HK-2 (cell line): ENCODE data around the gene TMEM8B.
"Not testable (repeated sequence)": the region's sequence is repeated elsewhere in the genome, so short reads cannot be mapped to it uniquely, and the experiment has no call there.

Source experiments
- DNase-seq: peaks from one replicate; pipeline ENCODE4 v3.0.0-alpha.2; 2018; ENCODE audit not compliant: unreplicated experiment

TMEM8B gene

DNA sequence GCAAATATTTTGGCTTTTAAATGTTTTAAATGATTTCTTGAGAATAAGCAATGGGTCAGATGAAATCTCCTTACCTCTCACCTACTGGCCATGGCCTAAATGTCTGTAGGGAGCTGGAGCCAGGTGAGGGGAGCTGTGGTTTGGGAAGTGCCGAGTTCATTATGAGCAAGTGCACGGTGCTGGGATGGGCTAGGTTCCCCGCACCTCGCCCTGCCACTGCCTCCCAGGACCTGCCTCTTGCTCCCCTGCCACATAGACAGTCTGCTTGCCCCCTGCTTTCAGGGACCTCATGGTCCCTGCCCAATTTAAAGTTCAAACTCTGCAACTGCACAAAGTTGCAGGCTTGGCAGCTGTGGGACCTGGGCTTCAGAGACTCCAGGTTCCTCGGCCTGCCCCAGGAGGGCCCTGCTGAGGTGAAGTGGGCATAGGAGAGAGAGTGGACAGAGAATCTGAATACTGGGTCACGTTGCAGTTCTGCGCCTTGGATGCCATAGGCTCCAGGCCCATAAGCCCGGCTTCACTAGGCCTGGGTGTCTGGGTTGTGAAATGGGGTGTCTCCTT, 35.7 kb downstream of the TMEM8B start:
- DNase-seq = no peak

DNA sequence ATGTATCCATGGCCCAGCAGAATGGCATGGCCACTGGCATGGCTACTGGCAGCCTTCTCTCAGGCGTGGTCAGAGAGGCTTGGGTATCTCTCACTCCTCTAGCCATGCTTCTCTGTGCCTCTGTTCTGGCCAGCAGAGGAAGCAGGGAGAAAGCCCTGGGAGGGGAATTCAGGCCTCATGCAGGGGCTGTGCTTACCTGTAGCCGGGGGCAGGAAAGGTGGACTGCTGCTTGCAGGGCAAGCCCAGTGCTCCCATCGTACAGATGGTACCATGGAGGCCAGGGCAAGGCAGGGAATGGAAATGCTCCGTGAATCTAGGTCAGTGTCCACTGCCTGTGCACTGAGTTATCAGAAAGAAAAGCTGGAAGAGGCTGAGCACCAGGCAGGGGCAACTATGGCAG, 38.5 kb downstream of the TMEM8B start:
- no peak for DNase-seq

DNA sequence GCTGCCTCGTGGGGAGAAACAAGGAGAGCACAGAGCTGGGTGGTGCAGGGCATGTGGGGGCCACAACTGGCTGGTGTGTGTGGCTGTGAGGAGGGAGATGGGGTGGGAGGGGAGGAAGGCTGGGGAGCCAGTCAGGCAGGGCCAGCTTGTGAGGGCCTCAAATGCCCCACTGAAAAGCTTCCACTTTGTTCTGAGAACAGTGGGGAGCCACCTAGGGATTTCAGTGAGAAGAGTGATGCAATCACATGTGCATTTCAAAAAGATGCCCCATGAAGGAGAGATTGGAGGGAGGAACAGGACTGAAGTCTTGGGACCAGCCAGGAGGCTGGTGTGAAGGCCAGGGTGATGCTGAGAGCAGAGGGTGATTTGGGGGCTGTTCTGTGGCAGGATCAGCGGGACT, 39.9 kb downstream of the TMEM8B start:
- DNase-seq = no peak

DNA sequence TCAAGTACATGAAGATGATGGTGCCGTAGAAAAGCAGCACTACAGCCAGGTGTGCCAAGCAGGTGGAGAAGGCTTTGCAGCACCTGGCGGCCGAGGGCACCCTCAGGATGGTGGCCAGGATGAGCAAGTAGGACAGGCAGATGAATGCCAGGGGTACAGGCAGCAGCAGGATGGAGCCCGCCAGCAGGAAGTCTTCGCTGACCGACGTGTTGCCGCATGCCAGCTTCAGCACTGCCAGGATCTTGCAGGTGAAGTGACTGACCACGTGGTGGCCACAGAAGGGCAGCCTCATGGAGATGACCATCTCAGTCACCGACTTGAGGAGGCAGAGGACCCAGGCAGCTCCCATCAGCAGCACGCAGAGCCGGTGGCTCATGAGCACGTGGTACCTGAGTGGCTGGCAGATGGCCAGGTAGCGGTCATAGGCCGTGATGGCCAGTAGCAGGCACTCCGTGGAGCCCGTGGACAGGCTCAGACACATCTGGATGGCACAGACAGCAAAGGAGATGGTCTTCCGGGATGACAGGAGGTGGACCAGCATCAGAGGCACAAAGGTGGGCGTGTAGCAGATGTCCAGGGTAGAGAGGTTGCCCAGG, 40.7 kb downstream of the TMEM8B start:
- DNase-seq = no peak

DNA sequence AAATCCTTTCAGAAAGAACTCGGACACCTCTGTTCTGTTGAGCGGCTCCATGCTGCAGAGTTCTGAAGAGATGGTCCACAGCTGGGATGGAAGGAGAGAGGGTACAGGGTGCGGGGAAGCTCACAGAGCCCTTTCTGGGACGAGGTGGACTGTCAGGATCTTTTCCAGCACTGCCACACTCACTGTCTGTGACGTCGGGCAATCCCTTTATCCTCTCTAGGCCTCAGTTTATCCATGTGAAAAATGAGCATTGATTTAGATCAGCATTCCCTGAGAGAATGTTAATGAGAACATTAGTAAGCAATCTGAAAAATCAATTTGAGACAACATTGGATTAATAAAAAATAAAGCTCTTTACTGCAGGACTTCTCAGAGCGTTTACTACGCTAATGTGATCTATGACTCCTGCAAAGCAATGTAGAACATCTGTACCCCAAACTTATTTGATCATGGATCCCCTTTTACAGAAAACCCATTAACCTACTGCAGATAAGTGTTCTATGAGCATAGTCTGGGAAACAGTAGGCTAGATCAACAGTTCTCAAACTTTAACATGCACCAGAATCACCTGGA, 41.4 kb downstream of the TMEM8B start, which contains the start of gene OR13J1:
Gene OR13J1, minus strand, starts transcription at position 51 of the 573 bp plus-strand sequence. Its CDS starts 0 bp downstream, at position 51.
- no peak for DNase-seq

DNA sequence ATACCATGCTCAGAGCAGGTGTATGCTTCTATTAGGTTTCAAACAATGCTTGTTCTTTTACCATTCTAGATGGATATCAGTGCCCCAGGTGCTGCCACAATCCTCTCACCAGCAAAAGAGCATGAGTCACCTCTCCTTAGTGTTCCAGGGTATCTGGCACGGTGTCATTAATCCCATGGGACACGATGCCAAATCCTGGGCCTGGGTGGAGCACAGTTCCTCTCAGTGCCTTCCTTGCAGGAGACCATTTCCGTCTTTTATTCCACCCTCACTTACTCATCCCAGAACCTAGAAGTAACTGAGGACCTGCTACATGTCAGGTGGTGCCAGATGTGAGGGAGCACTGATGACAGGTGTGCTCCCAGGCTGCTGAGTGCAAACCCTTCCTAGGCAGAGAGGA, 42.5 kb downstream of the TMEM8B start:
- DNase-seq = no peak

DNA sequence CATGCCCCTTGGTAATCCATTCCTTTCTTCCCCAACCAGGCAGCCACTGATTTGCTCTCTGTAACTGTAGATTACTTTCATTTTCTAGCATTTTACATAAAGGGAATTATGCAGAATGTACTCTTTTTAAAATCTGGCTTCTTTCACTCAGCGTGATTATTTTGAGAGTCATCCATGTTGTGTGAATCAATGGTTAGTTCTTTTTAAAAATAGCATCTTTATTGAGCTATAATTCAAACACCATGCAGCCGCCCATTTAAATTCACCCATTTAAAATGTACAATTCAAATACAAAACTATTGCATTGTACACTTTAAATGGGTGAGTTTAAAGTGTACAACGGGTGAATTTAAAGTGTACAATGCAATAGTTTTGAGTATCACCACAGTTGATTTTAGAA, 43.5 kb downstream of the TMEM8B start:
- no peak for DNase-seq

DNA sequence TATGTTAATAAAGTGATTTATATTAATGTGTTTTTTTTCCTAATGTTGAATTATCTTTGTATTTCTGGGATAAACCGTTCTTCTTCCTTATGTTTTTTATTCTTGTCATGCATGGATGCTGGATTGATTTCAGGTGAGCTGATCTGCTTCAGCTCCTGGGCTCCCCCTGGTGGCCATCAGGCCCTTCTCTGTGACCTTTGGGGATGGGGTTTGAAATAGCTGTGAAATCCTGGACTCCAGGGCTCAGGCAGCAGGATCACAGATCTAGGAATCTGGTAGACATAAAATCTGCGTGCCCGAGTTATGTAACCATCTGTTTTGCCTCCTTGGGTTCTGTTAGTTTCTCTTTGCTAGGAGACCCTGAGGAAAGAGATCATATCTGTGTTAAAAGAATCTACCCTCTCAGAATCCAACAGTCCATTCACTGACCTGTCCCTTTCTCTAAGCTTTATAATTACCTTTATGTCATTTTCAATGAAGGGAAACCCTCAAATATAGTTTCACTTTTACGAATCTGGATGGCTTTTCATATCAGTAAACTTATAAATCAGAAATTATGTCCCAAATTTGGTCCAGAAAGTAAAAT, 53.3 kb downstream of the TMEM8B start:
- peak; percentile 68 for DNase-seq

DNA sequence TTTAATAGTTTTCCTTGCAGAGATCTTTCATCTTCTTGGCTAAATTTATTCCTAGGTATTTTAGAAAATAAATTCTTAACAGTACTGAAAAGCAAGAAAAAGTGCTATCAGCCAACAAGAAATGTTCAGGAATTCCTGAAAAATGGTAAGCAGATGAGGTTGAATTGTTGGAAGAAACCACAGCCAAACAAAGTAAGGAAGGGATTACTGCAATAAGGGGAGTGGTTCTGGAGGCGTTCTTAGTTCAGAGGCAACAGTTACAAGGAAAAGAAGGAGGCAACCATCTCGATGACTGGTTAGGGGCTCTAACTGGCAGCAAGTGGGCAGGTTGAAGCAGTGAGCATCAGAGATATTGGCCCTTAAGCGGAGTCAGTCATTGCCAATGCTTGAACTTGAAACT, 54.0 kb downstream of the TMEM8B start:
- no peak for DNase-seq

DNA sequence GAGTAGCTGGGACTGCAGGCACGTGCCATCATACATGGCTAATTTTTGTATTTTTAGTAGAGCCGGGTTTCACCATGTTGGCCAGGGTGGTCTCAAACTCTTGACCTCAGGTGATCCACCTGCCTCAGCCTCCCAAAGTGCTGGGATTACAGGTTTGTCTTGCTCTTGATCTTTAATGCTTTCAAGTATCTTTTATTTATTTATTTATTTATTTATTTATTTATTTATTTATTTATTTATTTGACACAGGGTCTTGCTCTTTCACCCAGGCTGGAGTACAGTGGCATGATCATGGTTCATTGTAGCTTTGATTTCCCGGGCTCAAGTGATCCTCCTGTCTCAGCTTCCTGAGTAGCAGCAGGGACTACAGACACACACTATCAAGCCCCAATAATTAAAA, 55.9 kb downstream of the TMEM8B start:
- DNase-seq = not testable (repeated sequence)

DNA sequence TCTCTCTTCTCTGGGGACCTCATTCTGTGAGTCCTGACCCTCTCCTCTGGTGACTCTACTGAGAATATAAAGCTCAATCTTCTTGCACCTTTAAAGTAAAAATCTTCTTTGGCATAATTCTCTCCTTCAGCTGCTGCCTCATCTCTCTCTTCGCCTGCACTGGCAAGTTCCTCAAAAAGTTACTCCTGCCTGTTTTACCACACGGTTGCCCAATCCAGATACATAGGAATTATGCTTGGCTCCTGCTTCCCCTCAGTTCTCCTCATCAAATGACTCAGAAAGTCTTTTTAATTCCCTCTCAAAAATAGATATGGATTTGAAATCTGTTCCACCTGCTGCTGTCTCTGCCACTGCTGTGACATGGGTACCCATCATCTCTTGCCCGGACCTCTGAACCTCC, 62.6 kb downstream of the TMEM8B start:
- DNase-seq = no peak

DNA sequence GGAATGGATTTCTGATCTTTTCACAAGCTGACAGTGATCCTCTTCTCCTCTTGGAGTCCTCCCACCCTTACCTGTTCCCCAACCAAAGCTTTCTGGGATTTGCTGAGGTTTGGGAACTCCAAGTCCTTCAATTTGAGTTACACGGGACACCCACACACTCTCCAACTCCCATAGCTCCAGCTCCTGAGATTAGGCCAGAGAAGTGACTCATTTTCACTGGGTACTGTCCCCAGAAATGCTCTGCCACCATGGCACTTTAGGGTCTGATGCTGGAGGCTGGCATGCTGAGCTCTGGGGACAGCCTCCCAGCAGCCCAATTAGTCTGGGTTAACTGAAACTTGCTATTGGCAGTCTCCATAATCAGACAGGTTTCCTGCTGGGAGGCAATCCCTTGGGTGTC, 63.0 kb downstream of the TMEM8B start:
- no peak for DNase-seq

DNA sequence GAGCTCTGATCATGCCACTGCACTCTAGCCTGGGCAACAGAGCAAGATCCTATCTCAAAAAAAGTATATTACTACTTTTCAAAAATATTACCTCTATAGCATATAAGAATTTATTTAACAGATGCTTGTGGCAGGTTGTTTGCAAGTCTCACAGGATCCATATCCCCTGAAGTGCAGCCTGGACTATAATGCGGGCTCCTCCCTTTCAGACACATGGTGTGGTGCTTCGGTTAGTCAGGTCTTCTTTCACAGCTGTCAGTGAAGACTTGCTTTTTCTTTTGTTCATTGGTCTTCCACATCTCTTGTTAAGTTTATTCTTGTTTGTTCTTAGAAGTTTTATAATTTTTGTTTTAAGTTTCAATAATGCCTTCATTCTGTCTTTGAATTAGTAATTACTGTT, 67.5 kb downstream of the TMEM8B start:
- no peak for DNase-seq

DNA sequence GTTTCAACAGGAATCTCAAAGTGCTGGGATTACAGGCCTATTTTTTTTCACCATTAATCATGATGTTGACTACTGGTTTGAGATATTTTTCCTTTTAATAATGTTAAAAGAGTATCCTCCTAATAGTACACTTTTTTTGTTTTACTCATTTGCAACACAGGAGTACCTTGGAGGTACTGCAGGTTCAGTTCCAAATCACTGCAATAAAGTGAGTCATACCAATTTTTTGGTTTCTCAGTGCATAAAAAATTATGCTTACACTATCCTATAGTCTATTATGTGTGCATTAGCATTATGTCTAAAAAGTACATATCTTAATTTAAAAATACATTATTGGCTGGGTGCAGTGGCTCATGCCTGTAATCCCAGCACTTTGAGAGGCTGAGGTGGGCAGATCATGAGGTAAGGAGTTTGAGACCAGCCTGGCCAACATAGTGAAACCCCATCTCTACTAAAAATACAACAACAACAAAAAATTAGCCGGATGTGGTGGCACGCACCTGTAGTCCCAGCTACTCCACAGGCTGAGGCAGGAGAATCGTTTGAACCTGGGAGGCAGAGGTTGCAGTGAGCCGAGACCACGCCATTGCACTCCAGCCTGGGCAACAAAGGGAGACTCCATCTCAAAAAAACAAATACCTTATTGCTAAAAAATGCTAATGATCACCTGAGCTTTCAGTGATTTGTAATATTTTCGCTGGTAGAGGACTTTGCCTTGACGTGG, 68.5 kb downstream of the TMEM8B start:
- DNase-seq = not testable (repeated sequence)

DNA sequence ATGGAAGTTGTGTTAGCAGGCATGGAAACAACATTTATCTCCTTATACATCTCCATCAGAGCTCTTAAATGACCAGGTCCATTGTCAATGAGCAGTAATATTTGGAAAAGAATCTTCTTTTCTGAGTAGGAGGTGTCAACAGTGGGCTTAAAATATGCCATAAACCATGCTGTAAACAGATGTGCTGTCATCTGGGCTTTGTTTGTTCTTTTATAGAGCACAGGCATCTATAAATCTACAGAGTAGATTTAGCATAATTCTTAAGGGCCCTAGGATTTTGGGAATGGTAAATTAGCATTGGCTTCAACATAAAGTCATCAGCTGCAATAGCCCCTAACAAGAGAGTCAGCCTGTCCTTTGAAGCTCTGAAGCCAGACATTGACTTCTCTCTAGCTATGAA, 69.3 kb downstream of the TMEM8B start:
- no peak for DNase-seq

DNA sequence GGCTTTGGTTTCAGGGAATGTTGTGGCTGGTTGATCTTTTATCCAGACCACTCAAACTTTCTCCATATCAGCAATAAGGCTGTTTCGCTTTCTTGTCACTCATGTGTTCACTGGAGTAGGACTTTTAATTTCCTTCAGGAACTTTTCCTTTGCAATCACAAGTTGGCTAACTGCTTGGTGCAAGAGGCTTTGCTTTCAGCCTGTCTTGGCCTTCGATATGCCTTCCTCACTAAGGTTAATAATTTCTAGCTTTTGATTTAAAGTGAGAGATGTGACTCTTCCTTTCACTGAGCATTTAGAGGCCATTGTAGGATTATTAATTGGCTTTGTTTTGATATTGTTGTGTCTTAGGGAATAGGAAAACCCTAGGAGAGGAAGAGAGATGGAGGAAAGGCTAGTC, 70.0 kb downstream of the TMEM8B start:
- no peak for DNase-seq

DNA sequence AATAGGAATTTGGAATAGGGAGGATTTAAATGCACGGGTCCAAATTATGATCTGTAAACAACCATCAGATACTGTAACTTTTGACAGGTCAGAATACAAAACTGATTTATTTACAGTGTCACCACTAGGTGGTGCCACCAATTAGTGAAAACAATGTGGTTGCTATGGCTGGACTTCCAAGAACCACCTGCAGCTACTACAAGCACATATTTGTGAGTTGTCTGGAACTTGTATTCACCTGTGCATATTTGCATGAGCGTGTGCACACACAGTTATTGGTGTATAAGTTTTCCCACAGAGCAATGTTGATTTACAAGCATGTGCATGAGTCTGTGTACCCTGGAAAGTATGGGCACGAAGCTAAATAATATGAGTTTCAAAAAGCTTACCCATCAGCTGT, 74.0 kb downstream of the TMEM8B start:
- DNase-seq = no peak

DNA sequence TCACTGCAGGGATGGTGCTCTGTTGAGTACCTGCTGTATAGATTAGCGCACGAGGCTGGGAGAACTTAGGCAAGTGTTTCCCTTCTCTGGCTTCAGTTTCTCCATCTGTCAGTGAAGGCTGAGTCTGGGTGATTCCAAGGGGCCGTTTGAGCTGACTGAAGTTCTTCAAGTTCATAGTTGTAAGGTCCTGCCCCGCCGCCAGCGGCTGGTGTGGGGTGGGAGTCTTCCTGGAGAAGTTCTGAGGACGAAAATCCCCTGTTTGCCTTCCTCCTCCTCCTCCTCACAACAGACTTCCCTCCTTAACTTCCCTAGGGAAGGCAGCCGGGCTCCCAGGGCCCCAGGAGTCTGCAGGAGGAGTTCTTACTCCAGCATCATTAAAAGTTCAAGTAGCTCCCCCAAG, 75.3 kb downstream of the TMEM8B start:
- no peak for DNase-seq

DNA sequence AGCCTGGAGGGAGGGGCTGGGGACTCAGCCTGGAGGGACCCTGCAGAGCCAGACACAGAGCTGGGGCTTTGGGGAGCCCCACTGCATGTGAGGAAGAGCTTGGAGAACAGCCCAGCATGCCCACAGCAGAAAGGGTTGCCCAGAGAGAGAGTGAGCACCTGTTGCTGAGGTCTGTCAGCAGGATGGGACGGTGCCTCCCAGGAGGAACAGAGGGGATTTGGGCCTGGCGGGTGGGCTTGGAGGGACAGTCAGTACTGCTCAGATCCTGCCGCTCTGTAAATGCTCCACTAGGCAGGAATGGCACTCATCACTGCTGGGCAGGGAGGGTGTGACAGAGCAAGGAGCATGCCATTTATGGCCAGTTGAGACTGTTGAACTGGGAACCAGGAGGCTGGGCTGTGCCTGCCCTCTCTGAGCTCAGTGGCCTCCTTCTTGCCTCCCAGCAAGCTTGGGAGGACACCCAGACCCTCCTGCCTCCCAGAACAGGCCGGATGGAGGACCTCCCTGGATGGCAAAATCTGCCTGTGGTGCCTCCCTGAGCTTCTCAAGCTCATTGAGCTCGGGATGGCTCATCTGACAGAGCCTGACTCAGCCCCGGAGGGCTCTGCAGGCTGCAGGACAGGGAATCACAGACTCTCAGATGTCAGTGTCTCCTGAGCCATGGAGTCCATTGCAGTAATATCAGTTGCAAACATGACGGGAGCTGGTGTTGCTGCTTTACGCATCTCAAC, 76.2 kb downstream of the TMEM8B start:
- peak; percentile 24 for DNase-seq

DNA sequence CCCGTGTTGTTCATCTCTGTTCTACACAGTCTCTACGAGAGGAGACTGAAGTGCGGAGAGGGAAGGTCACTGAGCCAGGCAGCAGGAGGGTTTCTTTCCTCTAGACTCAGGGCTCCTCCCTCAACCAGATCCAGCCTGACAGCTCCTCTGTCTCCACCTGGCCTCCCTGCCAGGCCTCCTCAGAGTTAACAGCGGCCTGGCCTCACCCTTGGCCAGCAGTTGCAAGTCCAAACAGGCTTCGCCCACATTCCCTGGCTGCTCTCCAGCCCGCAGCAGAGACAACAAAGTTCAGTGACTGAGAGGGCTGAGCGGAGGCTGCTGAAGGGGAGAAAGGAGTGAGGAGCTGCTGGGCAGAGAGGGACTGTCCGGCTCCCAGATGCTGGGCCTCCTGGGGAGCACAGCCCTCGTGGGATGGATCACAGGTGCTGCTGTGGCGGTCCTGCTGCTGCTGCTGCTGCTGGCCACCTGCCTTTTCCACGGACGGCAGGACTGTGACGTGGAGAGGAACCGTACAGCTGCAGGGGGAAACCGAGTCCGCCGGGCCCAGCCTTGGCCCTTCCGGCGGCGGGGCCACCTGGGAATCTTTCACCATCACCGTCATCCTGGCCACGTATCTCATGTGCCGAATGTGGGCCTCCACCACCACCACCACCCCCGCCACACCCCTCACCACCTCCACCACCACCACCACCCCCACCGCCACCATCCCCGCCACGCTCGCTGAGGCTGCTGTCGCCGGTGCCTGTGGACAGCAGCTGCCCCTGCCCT, 77.1 kb downstream of the TMEM8B start, which contains the start of gene HRCT1:
Gene HRCT1, plus strand, starts transcription at position 291 of the 768 bp plus-strand sequence. Its CDS starts 86 bp downstream, at position 377.
- DNase-seq = peak; percentile 83
